Measurements from ENCODE around the gene PPFIA1.

GRCh38 chr11:70381350-70381749, 110.9 kb downstream of the PPFIA1 start:
- TF ChIP-seq, protein P1, sequence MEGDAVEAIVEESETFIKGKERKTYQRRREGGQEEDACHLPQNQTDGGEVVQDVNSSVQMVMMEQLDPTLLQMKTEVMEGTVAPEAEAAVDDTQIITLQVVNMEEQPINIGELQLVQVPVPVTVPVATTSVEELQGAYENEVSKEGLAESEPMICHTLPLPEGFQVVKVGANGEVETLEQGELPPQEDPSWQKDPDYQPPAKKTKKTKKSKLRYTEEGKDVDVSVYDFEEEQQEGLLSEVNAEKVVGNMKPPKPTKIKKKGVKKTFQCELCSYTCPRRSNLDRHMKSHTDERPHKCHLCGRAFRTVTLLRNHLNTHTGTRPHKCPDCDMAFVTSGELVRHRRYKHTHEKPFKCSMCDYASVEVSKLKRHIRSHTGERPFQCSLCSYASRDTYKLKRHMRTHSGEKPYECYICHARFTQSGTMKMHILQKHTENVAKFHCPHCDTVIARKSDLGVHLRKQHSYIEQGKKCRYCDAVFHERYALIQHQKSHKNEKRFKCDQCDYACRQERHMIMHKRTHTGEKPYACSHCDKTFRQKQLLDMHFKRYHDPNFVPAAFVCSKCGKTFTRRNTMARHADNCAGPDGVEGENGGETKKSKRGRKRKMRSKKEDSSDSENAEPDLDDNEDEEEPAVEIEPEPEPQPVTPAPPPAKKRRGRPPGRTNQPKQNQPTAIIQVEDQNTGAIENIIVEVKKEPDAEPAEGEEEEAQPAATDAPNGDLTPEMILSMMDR (IDR thresholded peaks at IDR 0.05): no peak
- TF ChIP-seq EP300 (IDR thresholded peaks at IDR 0.05): no peak
- TF ChIP-seq POLR2A (IDR thresholded peaks at IDR 0.05): no peak
